H1 (cell line): ENCODE data around the gene AFAP1L2. TPM values are rescaled to one million over a fixed set of nuclear protein-coding genes. Genes with fewer than 3 reads are reported as not detected.

Experiments
- CTCF ChIA-PET: fragments of 300-600 bp; sonication (Branson Sonifier 250); formaldehyde crosslinking; loops from one replicate; lab custom pipeline; 2021; ENCODE audit not compliant: partially characterized antibody; lab: Charles Lee
- POLR2A ChIA-PET: fragments of 300-600 bp; sonication (Branson Sonifier 250); formaldehyde crosslinking; loops from one replicate; lab custom pipeline; 2021; ENCODE audit warnings: inconsistent platforms; ENCODE audit not compliant: partially characterized antibody; lab: Charles Lee
- DNase-seq, 2 experiments: peaks; one replicate each; pipeline versions ENCODE4 v3.0.0 to v3.0.0-alpha.2; 2010 to 2022; ENCODE audit warnings: low spot score in 2 of 2, low read depth in 1 of 2, mixed read lengths in 1 of 2
- FAIRE-seq: peaks from 2 replicates; lab custom pipeline; 2011; peaks lifted over from hg19 to GRCh38; lab: Jason Lieb, UNC
- H2AFZ ChIP-seq: 2 replicates; pipeline ENCODE4 v1.8.1; 2012; ENCODE audit warnings: low read length, inconsistent platforms
- H2AK5ac ChIP-seq: 2 replicates; pipeline ENCODE4 v1.6.1; 2013; ENCODE audit warnings: low read depth, low read length
- H2BK120ac ChIP-seq: replicated peaks from 2 replicates; pipeline ENCODE3; 2013; ENCODE audit warnings: low read depth, low read length, inconsistent platforms
- H2BK12ac ChIP-seq: 2 replicates; pipeline ENCODE4 v1.6.1; 2013; ENCODE audit warnings: low read depth, low read length
- H2BK15ac ChIP-seq: 2 replicates; pipeline ENCODE4 v1.6.1; 2013; ENCODE audit warnings: low read length
- H2BK20ac ChIP-seq: 2 replicates; pipeline ENCODE4 v1.6.1; 2013; ENCODE audit warnings: low read length
- H2BK5ac ChIP-seq: 2 replicates; pipeline ENCODE4 v1.6.1; 2013; ENCODE audit warnings: low read depth, low read length
- H3K14ac ChIP-seq: 2 replicates; pipeline ENCODE4 v1.6.1; 2013; ENCODE audit warnings: inconsistent platforms; ENCODE audit not compliant: insufficient read length
- H3K18ac ChIP-seq: 2 replicates; pipeline ENCODE4 v1.6.1; 2013; ENCODE audit warnings: low read length; ENCODE audit errors: extremely low read depth
- H3K23ac ChIP-seq: 2 replicates; pipeline ENCODE4 v1.6.1; 2013; ENCODE audit warnings: inconsistent platforms; ENCODE audit not compliant: insufficient read length
- H3K23me2 ChIP-seq: 2 replicates; pipeline ENCODE4 v1.6.1; 2013; ENCODE audit warnings: low read depth, low read length
- H3K27ac ChIP-seq: 2 replicates; pipeline ENCODE4 v1.6.1; 2011; ENCODE audit warnings: low read depth, low read length, inconsistent platforms
- H3K27me3 ChIP-seq, 4 experiments: replicated peaks in 1 of 4; 1 replicate in 1 of 4; 2 replicates in 3 of 4; pipeline versions ENCODE4 v1.6.1 to v1.8.1; 2011 to 2013; ENCODE audit warnings: low read length in 3 of 4, mild to moderate bottlenecking in 3 of 4, inconsistent platforms in 2 of 4, mixed read lengths in 2 of 4, moderate library complexity in 1 of 4; ENCODE audit not compliant: control insufficient read depth in 3 of 4, insufficient read depth in 3 of 4; ENCODE audit errors: extremely low read depth in 1 of 4
- H3K36me3 ChIP-seq, 4 experiments: 2 replicates each; pipeline versions ENCODE4 v1.6.1 to v1.8.1; 2011 to 2013; ENCODE audit warnings: mild to moderate bottlenecking in 4 of 4, low read length in 3 of 4, moderate library complexity in 2 of 4, control low read depth in 1 of 4, inconsistent platforms in 1 of 4; ENCODE audit not compliant: insufficient read depth in 4 of 4, control insufficient read depth in 2 of 4
- H3K4ac ChIP-seq: replicated peaks from 2 replicates; pipeline ENCODE3; 2013; ENCODE audit warnings: low read length, low read depth, mixed read lengths, inconsistent platforms; ENCODE audit not compliant: insufficient read length
- H3K4me1 ChIP-seq, 4 experiments: replicated peaks in 1 of 4; 1 replicate in 1 of 4; 2 replicates in 3 of 4; pipeline versions ENCODE4 v1.6.1 to v1.8.1; 2011 to 2013; ENCODE audit warnings: low read length in 3 of 4, inconsistent platforms in 2 of 4, mixed read lengths in 1 of 4; ENCODE audit not compliant: insufficient read depth in 4 of 4, control insufficient read depth in 3 of 4
- H3K4me2 ChIP-seq, 2 experiments: 2 replicates each; pipeline versions ENCODE4 v1.6.1 to v1.8.1; 2011 to 2013; ENCODE audit warnings: low read depth in 2 of 2, low read length in 2 of 2, control low read depth in 1 of 2, inconsistent platforms in 1 of 2, mild to moderate bottlenecking in 1 of 2; ENCODE audit not compliant: insufficient read depth in 1 of 2
- H3K4me3 ChIP-seq, 4 experiments: fragments of 200-600, 300-600 bp in 1 of 4; sonication (generic), shearing (Covaris generic), sonication (Bioruptor Twin) in 1 of 4; 2 replicates each; pipeline versions ENCODE4 v1.5.1 to v1.8.1; 2011 to 2016; ENCODE audit warnings: low read length in 4 of 4, low read depth in 3 of 4, control low read depth in 2 of 4, inconsistent platforms in 2 of 4, mild to moderate bottlenecking in 2 of 4, mixed read lengths in 1 of 4, moderate library complexity in 1 of 4; ENCODE audit not compliant: insufficient read depth in 2 of 4; ENCODE audit errors: extremely low read depth in 1 of 4
- H3K56ac ChIP-seq: replicated peaks from 2 replicates; pipeline ENCODE3; 2013; ENCODE audit warnings: low read depth, mild to moderate bottlenecking, mixed read lengths, low read length, inconsistent platforms; ENCODE audit not compliant: insufficient read length
- H3K79me1 ChIP-seq: 2 replicates; pipeline ENCODE4 v1.6.1; 2013; ENCODE audit warnings: low read depth, low read length, control low read depth
- H3K79me2 ChIP-seq, 2 experiments: 2 replicates each; pipeline versions ENCODE4 v1.6.1 to v1.8.1; 2012 to 2013; ENCODE audit warnings: low read length in 2 of 2, mild to moderate bottlenecking in 2 of 2, inconsistent platforms in 1 of 2; ENCODE audit not compliant: insufficient read depth in 2 of 2, control insufficient read depth in 1 of 2
- H3K9ac ChIP-seq, 4 experiments: replicated peaks in 1 of 4; 1 replicate in 1 of 4; 2 replicates in 3 of 4; pipeline versions ENCODE4 v1.6.1 to v1.8.1; 2011 to 2013; ENCODE audit warnings: low read depth in 3 of 4, low read length in 3 of 4, control low read depth in 2 of 4, mild to moderate bottlenecking in 2 of 4, moderate library complexity in 2 of 4, inconsistent platforms in 1 of 4; ENCODE audit errors: extremely low read depth in 1 of 4
- H3K9me3 ChIP-seq, 2 experiments: 2 replicates each; pipeline versions ENCODE4 v1.6.1 to v1.8.1; 2012 to 2013; ENCODE audit warnings: mild to moderate bottlenecking in 2 of 2, moderate library complexity in 2 of 2, control low read depth in 1 of 2, inconsistent platforms in 1 of 2, low read depth in 1 of 2, low read length in 1 of 2, mixed read lengths in 1 of 2; ENCODE audit not compliant: insufficient read depth in 2 of 2
- H4K20me1 ChIP-seq, 2 experiments: replicated peaks in 1 of 2; 2 replicates each; pipeline versions ENCODE3 to v1.8.1; 2011 to 2013; ENCODE audit warnings: inconsistent platforms in 2 of 2, low read length in 2 of 2, mild to moderate bottlenecking in 1 of 2; ENCODE audit not compliant: insufficient read depth in 2 of 2, control insufficient read depth in 1 of 2
- H4K5ac ChIP-seq: 2 replicates; pipeline ENCODE4 v1.6.1; 2013; ENCODE audit warnings: low read length, low read depth, mixed read lengths, inconsistent platforms; ENCODE audit not compliant: insufficient read length
- H4K8ac ChIP-seq: 2 replicates; pipeline ENCODE4 v1.8.0; 2013; ENCODE audit warnings: mild to moderate bottlenecking, moderate library complexity, low read length, inconsistent platforms; ENCODE audit not compliant: insufficient read depth; ENCODE audit errors: extremely low read depth
- H4K91ac ChIP-seq: replicated peaks from 2 replicates; pipeline ENCODE3; 2013; ENCODE audit warnings: low read length, mixed read lengths, inconsistent platforms; ENCODE audit not compliant: insufficient read length
- PHF8 ChIP-seq: fragments of 200-600 bp; sonication (generic); conservative IDR thresholded peaks from 2 replicates; pipeline ENCODE4 v1.7.1; 2012; ENCODE audit warnings: low read depth, mild to moderate bottlenecking, inconsistent platforms, low read length, moderate library complexity
- POLR2AphosphoS5 ChIP-seq: IDR thresholded peaks from 2 replicates; pipeline ENCODE4 v1.6.1; 2011; ENCODE audit warnings: low read depth, low read length
- TAF7 ChIP-seq: optimal IDR thresholded peaks from 2 replicates; pipeline ENCODE3; 2011; ENCODE audit warnings: low read depth, mild to moderate bottlenecking, inconsistent platforms, low read length, moderate library complexity, borderline replicate concordance
- YY1 ChIP-seq: IDR thresholded peaks from 2 replicates; pipeline ENCODE4 v1.6.1; 2011; ENCODE audit warnings: low read depth, mild to moderate bottlenecking, low read length
- WGBS, 2 experiments: shearing (Covaris generic) in 1 of 2; methylation state at CpG; one replicate each; pipeline versions ENCODE4 v1.1.6 to v1.1.7; 2013 to 2015; ENCODE audit warnings: low lambda C conversion rate in 2 of 2, mixed read lengths in 2 of 2, inconsistent platforms in 1 of 2, low coverage in 1 of 2, missing lambda C conversion rate in 1 of 2; ENCODE audit not compliant: insufficient replicate concordance in 2 of 2, insufficient coverage in 1 of 2, insufficient read length in 1 of 2; ENCODE audit errors: extremely low coverage in 1 of 2, missing lambda C conversion rate in 1 of 2; 5-methylcytosine and 5-hydroxymethylcytosine counted together
- polyA plus RNA-seq, 7 experiments: library from polyadenylated mRNA; depleted of rRNA in 3 of 7; stranded (reverse) in 5 of 7; unstranded in 2 of 7; fragments of >200 nt in 5 of 7; fragments of 200-250 nt in 2 of 7; gene quantifications; 1 replicate in 5 of 7; 2 replicates in 1 of 7; 4 replicates in 1 of 7; pipeline versions ENCODE4 v1.2.1 to v1.2.3, GENCODE V29; 2011 to 2013; ENCODE audit warnings: missing spikeins in 2 of 7, mixed read lengths in 2 of 7
- total RNA-seq: library from RNA; stranded (reverse); fragmentation: NEBNext Ultra II Directional; extraction: Animal tissue kit (Norgen Biotek cat#: 25700); gene quantifications from 2 replicates; pipeline ENCODE4 v1.2.1, GENCODE V29; 2021

The AFAP1L2 gene
- total and polyA plus RNA-seq, 2 of the 8 experiments (the other 6 are each of a cell fraction or from before 2014, with no cell fraction given), result 3.9 to 6.4 TPM

- H3K4me2 ChIP-seq, result no peak overlapping the region
- no peak overlapping the region for H2BK120ac ChIP-seq
- H4K5ac ChIP-seq, result no peak overlapping the region
- no peaks in the 10 kb centered on the region for H3K9me3 ChIP-seq
- no peak overlapping the region for H3K23ac ChIP-seq
- no peak overlapping the region for H2BK15ac ChIP-seq
- no peak overlapping the region for H3K9ac ChIP-seq
- H3K4me1 ChIP-seq, result no peaks in the 10 kb centered on the region
- no peak overlapping the region for H2BK12ac ChIP-seq
- H2AFZ ChIP-seq, result no peak overlapping the region
- H2BK5ac ChIP-seq, result no peak overlapping the region
- no peak overlapping the region for H2BK20ac ChIP-seq
- 91% methylated on average over 7 of the region's 7 CpGs; no CpG with 5 or more reads in 1 of the 2 experiments for WGBS, 2 experiments
- H3K4me3 ChIP-seq, result no peak overlapping the region
- no peak overlapping the region for H4K8ac ChIP-seq
- H3K27ac ChIP-seq, result no peak overlapping the region
- ChIA-PET CTCF (interaction anchor here (0.6 to 1.1 kb wide), 3 partner anchors 20 to 251 kb away, joined by 3 to 5 read pairs (median 3); no protein-coding TSS in a partner anchor), POLR2A (interaction anchor here (0.6 kb wide), 1 partner anchor 397 kb away, joined by 3 read pairs; no protein-coding TSS in a partner anchor)
- no peak overlapping the region for H3K4ac ChIP-seq
- no peaks in the 10 kb centered on the region for H3K23me2 ChIP-seq
- H3K79me2 ChIP-seq, result no peaks in the 10 kb centered on the region
- H2AK5ac ChIP-seq, result no peak overlapping the region
- no peak overlapping the region for H4K91ac ChIP-seq
- H3K56ac ChIP-seq, result no peak overlapping the region
- no peaks in the 10 kb centered on the region for H3K79me1 ChIP-seq
- H3K27me3 ChIP-seq, result no peaks in the 10 kb centered on the region
- H4K20me1 ChIP-seq, result no peaks in the 10 kb centered on the region
- H3K18ac ChIP-seq, result no peak overlapping the region
- no peak for TF ChIP-seq TAF7
- TF ChIP-seq YY1, result no peak
- no peak for TF ChIP-seq PHF8
- TF ChIP-seq POLR2AphosphoS5, result no peak
- no peak for DNase-seq
- no peak for FAIRE-seq
- H3K36me3 ChIP-seq, result no peaks in the 10 kb centered on the region
- no peak overlapping the region for H3K14ac ChIP-seq
These were observed 157.5 kb downstream of the AFAP1L2 start for GRCh38 chr10:114246679-114247305.
